RWPE1 (cell line): ENCODE data around the gene TSR3.

Experiments used
- CTCF ChIA-PET: fragments of 350-600 bp; sonication (Branson Sonifier 250); formaldehyde crosslinking; extraction: SDS; loops from one replicate; lab custom pipeline; 2021; lab: Yijun Ruan, JAX
- POLR2A ChIA-PET: fragments of 400-600 bp; formaldehyde crosslinking; extraction: SDS; loops from one replicate; lab custom pipeline; 2020; ENCODE audit warnings: antibody characterized with exemption; ENCODE audit not compliant: low non-redundant PET; lab: Yijun Ruan, JAX
- DNase-seq: peaks from one replicate; pipeline ENCODE4 v3.0.0; 2012; ENCODE audit warnings: low spot score
- H3K27ac ChIP-seq: fragments of 450-650 bp; 2 replicates; pipeline ENCODE4 v1.5.1; 2017
- TF ChIP-seq, protein P1 (sequence below): fragments of 450-650 bp; conservative IDR thresholded peaks from 2 replicates; pipeline ENCODE4 v1.5.1; 2017; ENCODE audit warnings: low read depth, mild to moderate bottlenecking

The TSR3 gene

GRCh38 chr16:1300664-1301476, 50.8 kb downstream of the TSR3 start:
- TF ChIP-seq, protein P1, sequence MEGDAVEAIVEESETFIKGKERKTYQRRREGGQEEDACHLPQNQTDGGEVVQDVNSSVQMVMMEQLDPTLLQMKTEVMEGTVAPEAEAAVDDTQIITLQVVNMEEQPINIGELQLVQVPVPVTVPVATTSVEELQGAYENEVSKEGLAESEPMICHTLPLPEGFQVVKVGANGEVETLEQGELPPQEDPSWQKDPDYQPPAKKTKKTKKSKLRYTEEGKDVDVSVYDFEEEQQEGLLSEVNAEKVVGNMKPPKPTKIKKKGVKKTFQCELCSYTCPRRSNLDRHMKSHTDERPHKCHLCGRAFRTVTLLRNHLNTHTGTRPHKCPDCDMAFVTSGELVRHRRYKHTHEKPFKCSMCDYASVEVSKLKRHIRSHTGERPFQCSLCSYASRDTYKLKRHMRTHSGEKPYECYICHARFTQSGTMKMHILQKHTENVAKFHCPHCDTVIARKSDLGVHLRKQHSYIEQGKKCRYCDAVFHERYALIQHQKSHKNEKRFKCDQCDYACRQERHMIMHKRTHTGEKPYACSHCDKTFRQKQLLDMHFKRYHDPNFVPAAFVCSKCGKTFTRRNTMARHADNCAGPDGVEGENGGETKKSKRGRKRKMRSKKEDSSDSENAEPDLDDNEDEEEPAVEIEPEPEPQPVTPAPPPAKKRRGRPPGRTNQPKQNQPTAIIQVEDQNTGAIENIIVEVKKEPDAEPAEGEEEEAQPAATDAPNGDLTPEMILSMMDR = peak; percentile 65
- DNase-seq = no peak
- CTCF ChIA-PET = interaction anchor here (0.6 to 0.9 kb wide), 3 partner anchors 35 to 385 kb away, joined by 5 read pairs; no protein-coding TSS in a partner anchor
- no peak overlapping the region for H3K27ac ChIP-seq
- POLR2A ChIA-PET = no interaction called here

- TF ChIP-seq, protein P1 = no peak
- no peak overlapping the region for H3K27ac ChIP-seq
- no peak for DNase-seq
- CTCF ChIA-PET = interaction anchor here (0.6 kb wide), 1 partner anchor 36 kb away, joined by 5 read pairs; no protein-coding TSS in a partner anchor
- POLR2A ChIA-PET = no interaction called here
Measured at GRCh38 chr16:1299868-1300203, 51.8 kb downstream of the TSR3 start.
